ENCODE measurements around the gene EPC2.
"Not testable (repeated sequence)": the region's sequence is repeated elsewhere in the genome, so short reads cannot be mapped to it uniquely, and the experiment has no call there.

The EPC2 gene

DNA sequence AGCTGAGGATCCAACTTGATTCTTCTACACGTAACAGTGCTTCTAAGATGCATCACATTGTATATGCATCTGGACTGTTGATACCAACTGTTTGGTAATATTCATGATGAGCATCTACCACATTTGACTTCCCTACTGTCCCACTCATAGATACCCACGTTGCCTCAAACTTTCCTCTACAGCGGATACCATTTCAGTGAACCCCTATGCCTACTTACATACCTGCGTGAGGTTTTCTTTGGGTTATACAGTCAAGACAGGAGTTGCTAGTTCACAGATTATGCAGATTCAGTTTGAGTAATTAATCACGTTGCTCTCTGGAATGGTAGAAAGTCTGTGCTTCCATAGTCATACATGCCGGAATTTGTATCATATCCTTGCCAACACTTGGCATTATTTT lies 40.0 kb downstream of the EPC2 start:
- TF ChIP-seq POLR2AphosphoS5 (IDR thresholded peaks at IDR 0.05; ENCODE audit: low read depth, low read length), result no peak
- DNase-seq (ENCODE audit: insufficient read length, low spot score) (no peak), FAIRE-seq (peak; percentile 69)

DNA sequence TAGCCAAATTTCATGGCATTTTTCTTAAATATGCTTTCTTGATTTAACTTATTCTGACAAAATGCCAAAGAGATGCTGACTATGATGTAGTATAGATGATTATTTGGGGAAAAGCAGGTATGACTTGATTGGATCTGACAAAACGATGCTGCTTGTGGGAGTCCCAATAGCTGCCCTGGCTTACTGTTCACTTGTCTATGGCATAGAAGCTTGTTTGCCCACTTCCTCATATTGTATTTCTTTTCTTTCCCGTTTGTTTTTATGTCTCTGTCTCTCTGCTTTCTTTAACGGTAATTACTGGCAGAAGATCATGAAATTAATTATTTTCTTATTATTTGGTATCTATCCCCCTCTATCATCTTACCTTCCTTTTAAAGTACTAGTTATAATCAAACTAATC lies 43.0 kb downstream of the EPC2 start:
- FAIRE-seq, result no peak
- no peak for DNase-seq (ENCODE audit: insufficient read length, low spot score)
- TF ChIP-seq TAF1 (IDR thresholded peaks at IDR 0.05; ENCODE audit: low read depth, low read length) (no peak), POLR2A (IDR thresholded peaks at IDR 0.05; ENCODE audit: low read depth, low read length) (no peak), POLR2AphosphoS5 (IDR thresholded peaks at IDR 0.05; ENCODE audit: low read depth, low read length) (no peak), PAX5 (IDR thresholded peaks at IDR 0.05; ENCODE audit: insufficient read depth, low read length, severe bottlenecking) (no peak), SPI1 (IDR thresholded peaks at IDR 0.05; ENCODE audit: low read depth, low read length) (peak; percentile 71), POU2F2 (IDR thresholded peaks at IDR 0.05; ENCODE audit: low read depth, low read length) (no peak)

DNA sequence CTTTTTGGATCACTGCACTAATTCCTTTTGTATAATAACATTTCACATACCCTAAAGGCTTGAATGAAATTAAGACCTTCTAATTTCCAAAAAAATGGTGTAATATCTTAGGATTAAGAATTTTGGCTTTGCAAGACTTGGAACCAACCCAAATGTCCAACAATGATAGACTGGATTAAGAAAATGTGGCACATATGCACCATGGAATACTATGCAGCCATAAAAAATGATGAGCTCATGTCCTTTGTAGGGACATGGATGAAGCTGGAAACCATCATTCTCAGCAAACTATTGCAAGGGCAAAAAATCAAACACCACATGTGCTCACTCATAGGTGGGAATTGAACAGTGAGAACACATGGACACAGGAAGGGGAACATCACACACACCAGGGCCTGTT lies 43.5 kb downstream of the EPC2 start:
- not testable (repeated sequence) for FAIRE-seq; DNase-seq (ENCODE audit: insufficient read length, low spot score)

DNA sequence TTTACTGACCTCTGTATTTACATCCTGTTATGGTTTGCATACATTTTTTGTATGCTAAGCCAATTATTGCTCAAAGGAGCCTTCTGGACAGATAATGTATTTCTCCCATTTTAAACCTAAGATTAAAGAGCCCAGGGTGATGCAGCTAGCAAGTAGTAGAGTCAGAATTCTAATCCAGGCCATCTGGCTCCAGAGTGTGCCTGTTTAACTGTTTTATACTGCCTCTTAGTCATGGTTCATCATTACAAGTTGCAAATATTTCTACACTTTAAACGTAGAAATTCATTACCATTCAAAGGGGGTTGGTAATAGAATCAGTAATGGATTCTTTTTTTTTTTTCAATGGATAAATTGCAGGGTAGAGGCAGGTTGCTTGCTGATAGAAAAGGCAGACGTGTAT lies 52.4 kb downstream of the EPC2 start:
- TF ChIP-seq PAX5 (IDR thresholded peaks at IDR 0.05; ENCODE audit: insufficient read depth, low read length, severe bottlenecking), result no peak
- TF ChIP-seq POLR2A (IDR thresholded peaks at IDR 0.05; ENCODE audit: low read depth, low read length), result no peak
- no peak for TF ChIP-seq POLR2AphosphoS5 (IDR thresholded peaks at IDR 0.05; ENCODE audit: low read depth, low read length)
- TF ChIP-seq POU2F2 (IDR thresholded peaks at IDR 0.05; ENCODE audit: low read depth, low read length), result no peak
- no peak for TF ChIP-seq TAF1 (IDR thresholded peaks at IDR 0.05; ENCODE audit: low read depth, low read length)
- TF ChIP-seq SPI1 (IDR thresholded peaks at IDR 0.05; ENCODE audit: low read depth, low read length), result no peak
- DNase-seq (ENCODE audit: insufficient read length, low spot score) (no peak), FAIRE-seq (no peak)

DNA sequence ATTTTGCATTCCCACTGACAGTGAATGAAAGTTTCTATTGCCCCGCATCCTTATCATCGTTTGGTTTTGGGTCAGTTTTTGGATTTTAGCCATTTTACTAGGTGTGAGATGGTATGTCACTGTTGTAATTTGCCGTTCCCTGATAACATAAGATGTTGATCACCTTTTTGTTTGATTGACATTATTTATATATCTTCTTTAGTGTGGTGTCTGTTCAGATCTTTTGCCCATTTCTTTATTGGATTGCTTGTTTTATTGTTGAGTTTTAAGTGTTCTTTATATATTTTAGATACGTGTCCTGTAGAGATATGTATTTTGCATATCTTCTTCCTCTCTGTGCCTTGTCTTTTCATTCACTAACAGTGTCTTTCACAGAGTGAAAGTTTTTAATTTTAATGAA lies 55.3 kb downstream of the EPC2 start:
- no peak for FAIRE-seq
- TF ChIP-seq POU2F2 (IDR thresholded peaks at IDR 0.05; ENCODE audit: low read depth, low read length) (no peak), POLR2AphosphoS5 (IDR thresholded peaks at IDR 0.05; ENCODE audit: low read depth, low read length) (no peak), PAX5 (IDR thresholded peaks at IDR 0.05; ENCODE audit: insufficient read depth, low read length, severe bottlenecking) (no peak), SPI1 (IDR thresholded peaks at IDR 0.05; ENCODE audit: low read depth, low read length) (no peak), TAF1 (IDR thresholded peaks at IDR 0.05; ENCODE audit: low read depth, low read length) (no peak), POLR2A (IDR thresholded peaks at IDR 0.05; ENCODE audit: low read depth, low read length) (no peak)
- DNase-seq (ENCODE audit: insufficient read length, low spot score), result no peak

DNA sequence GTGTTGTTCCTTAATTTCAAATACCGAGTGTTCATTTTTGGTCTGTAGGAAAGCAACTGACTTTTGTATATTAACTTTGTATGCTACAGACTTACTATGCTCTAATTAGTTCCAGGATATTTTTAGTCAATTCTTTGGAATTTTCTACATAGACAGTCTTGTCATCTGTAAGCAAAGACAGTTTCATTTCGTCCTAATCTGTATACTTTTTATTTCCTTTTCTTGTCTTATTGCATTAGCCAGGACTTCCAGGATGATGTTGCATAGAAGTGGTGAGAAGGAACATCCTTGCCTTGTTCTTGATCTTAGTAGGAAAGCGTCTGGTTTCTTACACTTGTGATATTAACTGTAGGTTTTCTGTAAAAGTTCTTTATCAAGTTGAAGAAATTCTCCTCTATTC lies 56.5 kb downstream of the EPC2 start:
- no peak for FAIRE-seq
- no peak for TF ChIP-seq SPI1 (IDR thresholded peaks at IDR 0.05; ENCODE audit: low read depth, low read length)
- no peak for TF ChIP-seq TAF1 (IDR thresholded peaks at IDR 0.05; ENCODE audit: low read depth, low read length)
- TF ChIP-seq POU2F2 (IDR thresholded peaks at IDR 0.05; ENCODE audit: low read depth, low read length), result no peak
- no peak for TF ChIP-seq PAX5 (IDR thresholded peaks at IDR 0.05; ENCODE audit: insufficient read depth, low read length, severe bottlenecking)
- TF ChIP-seq POLR2AphosphoS5 (IDR thresholded peaks at IDR 0.05; ENCODE audit: low read depth, low read length), result no peak
- TF ChIP-seq POLR2A (IDR thresholded peaks at IDR 0.05; ENCODE audit: low read depth, low read length), result no peak
- DNase-seq (ENCODE audit: insufficient read length, low spot score), result no peak

DNA sequence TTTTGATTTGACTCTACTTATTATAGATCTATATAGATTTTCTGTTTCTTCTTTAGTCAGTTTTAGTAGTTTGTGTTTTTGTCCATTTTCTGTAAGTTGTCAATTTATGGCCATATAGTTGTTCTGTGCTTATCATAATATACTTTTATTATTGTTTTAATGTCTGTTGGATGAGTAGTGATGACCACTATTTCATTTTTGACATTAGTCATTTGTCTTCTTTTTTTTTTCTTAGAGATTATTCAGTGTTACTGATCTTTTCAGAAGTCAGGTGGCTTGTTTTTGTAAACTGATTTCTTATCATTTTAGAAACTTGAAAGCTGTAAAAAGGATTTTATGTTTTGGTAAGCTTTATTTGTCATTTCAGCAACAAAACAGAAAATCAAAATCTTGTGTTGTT lies 57.3 kb downstream of the EPC2 start:
- no peak for DNase-seq (ENCODE audit: insufficient read length, low spot score)
- TF ChIP-seq POU2F2 (IDR thresholded peaks at IDR 0.05; ENCODE audit: low read depth, low read length) (no peak), TAF1 (IDR thresholded peaks at IDR 0.05; ENCODE audit: low read depth, low read length) (no peak), POLR2A (IDR thresholded peaks at IDR 0.05; ENCODE audit: low read depth, low read length) (no peak), SPI1 (IDR thresholded peaks at IDR 0.05; ENCODE audit: low read depth, low read length) (no peak), PAX5 (IDR thresholded peaks at IDR 0.05; ENCODE audit: insufficient read depth, low read length, severe bottlenecking) (no peak), POLR2AphosphoS5 (IDR thresholded peaks at IDR 0.05; ENCODE audit: low read depth, low read length) (no peak)
- no peak for FAIRE-seq

DNA sequence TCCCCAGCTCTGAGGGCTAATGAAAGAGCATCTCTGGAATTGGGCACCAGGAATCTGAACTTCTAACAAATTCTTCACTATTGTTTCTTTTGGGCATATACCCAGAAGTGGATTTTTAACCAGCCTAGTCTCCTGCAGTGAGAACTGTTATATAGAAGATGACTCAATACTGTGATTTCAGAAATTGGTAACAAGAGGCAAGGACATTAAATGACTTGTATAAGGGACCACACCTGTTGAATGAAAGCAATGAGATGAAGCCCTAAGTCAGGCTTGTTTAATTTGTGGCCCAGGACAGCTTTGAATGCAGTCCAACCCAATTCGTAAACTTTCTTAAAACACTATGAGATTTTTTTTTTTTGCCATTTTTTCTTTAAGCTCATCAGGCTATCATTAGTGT lies 57.9 kb downstream of the EPC2 start:
- TF ChIP-seq TAF1 (IDR thresholded peaks at IDR 0.05; ENCODE audit: low read depth, low read length) (no peak), POU2F2 (IDR thresholded peaks at IDR 0.05; ENCODE audit: low read depth, low read length) (no peak), POLR2A (IDR thresholded peaks at IDR 0.05; ENCODE audit: low read depth, low read length) (no peak), POLR2AphosphoS5 (IDR thresholded peaks at IDR 0.05; ENCODE audit: low read depth, low read length) (no peak), SPI1 (IDR thresholded peaks at IDR 0.05; ENCODE audit: low read depth, low read length) (no peak), PAX5 (IDR thresholded peaks at IDR 0.05; ENCODE audit: insufficient read depth, low read length, severe bottlenecking) (no peak)
- DNase-seq (ENCODE audit: insufficient read length, low spot score) (no peak), FAIRE-seq (no peak)

DNA sequence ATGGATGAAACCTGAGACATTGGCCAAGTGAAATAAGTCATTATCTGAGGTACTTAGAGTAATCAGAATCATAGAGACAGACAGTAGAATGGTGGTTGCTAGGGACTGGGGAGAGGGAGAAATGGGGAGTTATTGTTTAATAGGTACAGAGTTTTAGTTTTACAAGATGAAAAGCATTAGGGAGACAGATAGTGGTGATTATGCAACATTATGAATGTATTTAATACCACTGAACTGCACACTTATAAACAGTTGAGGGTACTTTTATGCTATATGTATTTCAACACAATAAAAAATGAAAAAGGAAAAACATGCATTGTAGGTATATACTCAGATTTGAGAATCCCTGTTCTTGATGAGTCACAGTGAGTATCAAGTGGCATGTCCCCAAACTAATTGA lies 59.7 kb downstream of the EPC2 start:
- no peak for TF ChIP-seq TAF1 (IDR thresholded peaks at IDR 0.05; ENCODE audit: low read depth, low read length)
- TF ChIP-seq POLR2AphosphoS5 (IDR thresholded peaks at IDR 0.05; ENCODE audit: low read depth, low read length), result no peak
- TF ChIP-seq POLR2A (IDR thresholded peaks at IDR 0.05; ENCODE audit: low read depth, low read length), result no peak
- no peak for TF ChIP-seq PAX5 (IDR thresholded peaks at IDR 0.05; ENCODE audit: insufficient read depth, low read length, severe bottlenecking)
- no peak for TF ChIP-seq SPI1 (IDR thresholded peaks at IDR 0.05; ENCODE audit: low read depth, low read length)
- TF ChIP-seq POU2F2 (IDR thresholded peaks at IDR 0.05; ENCODE audit: low read depth, low read length), result no peak
- FAIRE-seq (no peak), DNase-seq (ENCODE audit: insufficient read length, low spot score) (no peak)

DNA sequence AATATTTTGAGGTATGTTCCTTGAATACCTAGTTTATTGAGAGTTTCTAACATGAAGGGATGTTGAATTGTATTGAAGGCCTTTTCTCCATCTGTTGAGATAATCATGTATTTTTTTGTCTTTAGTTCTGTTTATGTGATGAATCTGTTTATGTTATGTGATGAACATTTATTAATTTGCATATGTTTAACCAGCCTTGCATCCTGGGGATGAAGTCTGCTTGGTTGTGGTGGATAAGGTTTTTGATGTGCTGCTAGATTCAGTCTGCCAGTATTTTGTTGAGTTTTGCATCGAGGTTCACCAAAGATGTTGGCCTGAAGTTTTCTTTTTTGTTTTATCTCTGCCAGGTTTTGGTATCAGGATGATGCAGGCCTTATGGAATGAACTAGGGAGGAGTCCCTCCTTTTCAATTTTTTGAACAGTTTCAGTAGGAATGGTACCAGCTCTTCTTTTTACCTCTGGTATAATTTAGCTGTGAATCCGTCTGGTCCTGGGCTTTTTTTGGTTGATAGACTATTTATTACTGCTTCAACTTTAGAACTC lies 71.9 kb downstream of the EPC2 start:
- FAIRE-seq, result no peak
- TF ChIP-seq POU2F2 (IDR thresholded peaks at IDR 0.05; ENCODE audit: low read depth, low read length) (no peak), POLR2AphosphoS5 (IDR thresholded peaks at IDR 0.05; ENCODE audit: low read depth, low read length) (no peak), TAF1 (IDR thresholded peaks at IDR 0.05; ENCODE audit: low read depth, low read length) (no peak), SPI1 (IDR thresholded peaks at IDR 0.05; ENCODE audit: low read depth, low read length) (no peak)

DNA sequence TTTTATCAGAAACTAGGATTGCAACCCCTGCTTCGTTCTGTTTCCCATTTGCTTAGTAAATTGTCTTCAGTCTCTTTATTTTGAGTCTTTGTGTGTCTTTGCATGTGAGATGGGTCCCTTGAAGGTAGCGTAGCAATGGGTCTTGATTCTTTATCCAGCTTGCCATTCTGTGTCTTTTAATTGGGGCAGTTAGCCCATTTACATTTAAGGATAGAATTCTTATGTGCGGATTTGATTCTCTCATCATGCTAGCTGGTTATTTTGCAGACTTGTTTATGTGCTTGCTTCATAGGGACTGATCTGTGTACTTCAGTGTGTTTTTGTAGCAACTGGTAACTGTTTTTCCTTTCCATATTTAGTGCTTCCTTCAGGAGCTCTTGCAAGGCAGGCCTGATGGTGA lies 73.5 kb downstream of the EPC2 start:
- DNase-seq (ENCODE audit: insufficient read length, low spot score) (no peak), FAIRE-seq (no peak)
- TF ChIP-seq SPI1 (IDR thresholded peaks at IDR 0.05; ENCODE audit: low read depth, low read length) (no peak), POLR2AphosphoS5 (IDR thresholded peaks at IDR 0.05; ENCODE audit: low read depth, low read length) (no peak), PAX5 (IDR thresholded peaks at IDR 0.05; ENCODE audit: insufficient read depth, low read length, severe bottlenecking) (no peak), TAF1 (IDR thresholded peaks at IDR 0.05; ENCODE audit: low read depth, low read length) (no peak), POLR2A (IDR thresholded peaks at IDR 0.05; ENCODE audit: low read depth, low read length) (no peak), POU2F2 (IDR thresholded peaks at IDR 0.05; ENCODE audit: low read depth, low read length) (no peak)

More for the DNA sequence above, 71.9 kb downstream of the EPC2 start:
- no peak for DNase-seq (ENCODE audit: insufficient read length, low spot score)
